ENCODE results near the gene CRLF1.
"Not testable (repeated sequence)": the region's sequence is repeated elsewhere in the genome, so short reads cannot be mapped to it uniquely, and the experiment has no call there.

The CRLF1 gene

GRCh38 chr19:18608102-18608804 is 1.7 kb upstream of the CRLF1 start:
- no peak for DNase-seq

- DNase-seq: no peak
Observed at GRCh38 chr19:18607226-18608101, 865 bp upstream of the CRLF1 start.

- DNase-seq: no peak
Observed at GRCh38 chr19:18605546-18606280, 886 bp downstream of the CRLF1 start.

GRCh38 chr19:18605196-18605545 is 1.4 kb downstream of the CRLF1 start:
- DNase-seq: no peak

GRCh38 chr19:18604820-18605159 is 1.8 kb downstream of the CRLF1 start:
- no peak for DNase-seq

GRCh38 chr19:18603958-18604819 is 2.4 kb downstream of the CRLF1 start:
- DNase-seq: no peak

- DNase-seq: no peak
Observed at GRCh38 chr19:18603255-18603957, 3.2 kb downstream of the CRLF1 start.

GRCh38 chr19:18601875-18602274 is 4.7 kb downstream of the CRLF1 start:
- no peak for DNase-seq

- DNase-seq: not testable (repeated sequence)
Observed at GRCh38 chr19:18600692-18601397, 5.8 kb downstream of the CRLF1 start.

- no peak for DNase-seq
Observed at GRCh38 chr19:18599485-18599884, 7.1 kb downstream of the CRLF1 start.

GRCh38 chr19:18597809-18598660 is 8.6 kb downstream of the CRLF1 start:
- DNase-seq: no peak

- peak; percentile 23 for DNase-seq
Observed at GRCh38 chr19:18596752-18597157, 9.8 kb downstream of the CRLF1 start.

- DNase-seq: no peak
Observed at GRCh38 chr19:18595475-18595874, 11.1 kb downstream of the CRLF1 start.

- DNase-seq: no peak
Observed at GRCh38 chr19:18594824-18595373, 11.7 kb downstream of the CRLF1 start.

- peak; percentile 70 for DNase-seq
Observed at GRCh38 chr19:18594096-18594823, 12.3 kb downstream of the CRLF1 start.

- DNase-seq: no peak
Observed at GRCh38 chr19:18593367-18594095, 13.1 kb downstream of the CRLF1 start.

- DNase-seq: not testable (repeated sequence)
Observed at GRCh38 chr19:18592732-18593131, 13.9 kb downstream of the CRLF1 start.

GRCh38 chr19:18591735-18592385 is 14.7 kb downstream of the CRLF1 start:
- DNase-seq: peak; percentile 83

Data from fibroblast of skin of scalp (primary cell).